Stimulated activated CD4-positive, alpha-beta T cell treated with anti-CD3 and anti-CD28 coated beads, TNF-alpha, amount 100 ng/mL, for 4 hours (primary cell): ENCODE results near the gene LIAS.
"Not testable (repeated sequence)": the region's sequence is repeated elsewhere in the genome, so short reads cannot be mapped to it uniquely, and the experiment has no call there.

ENCODE experiments used
- DNase-seq, 3 experiments: peaks; one replicate each; pipeline ENCODE4 v3.0.0-alpha.2; 2020; ENCODE audit warnings: low read depth in 3 of 3

The LIAS gene

GRCh38 chr4:39452860-39453587 is 5.8 kb upstream of the LIAS start:
- DNase-seq, result no peak

GRCh38 chr4:39453738-39454137 is 5.1 kb upstream of the LIAS start:
- no peak for DNase-seq

GRCh38 chr4:39455486-39455885 is 3.4 kb upstream of the LIAS start:
- DNase-seq, result no peak

GRCh38 chr4:39456946-39457763 is 1.7 kb upstream of the LIAS start:
- DNase-seq, result no peak

GRCh38 chr4:39458161-39458504 is 723 bp upstream of the LIAS start:
- DNase-seq, result not testable (repeated sequence)

- DNase-seq, result no peak
Measured at GRCh38 chr4:39464886-39465501, 6.1 kb downstream of the LIAS start.

- DNase-seq, result no peak
Measured at GRCh38 chr4:39466747-39467146, 7.9 kb downstream of the LIAS start.

- DNase-seq, result no peak
Measured at GRCh38 chr4:39467464-39467863, 8.6 kb downstream of the LIAS start.

GRCh38 chr4:39469429-39470077 is 10.7 kb downstream of the LIAS start:
- DNase-seq, result no peak

GRCh38 chr4:39470402-39470801 is 11.5 kb downstream of the LIAS start:
- DNase-seq, result no peak

- no peak for DNase-seq
Measured at GRCh38 chr4:39472396-39472795, 13.5 kb downstream of the LIAS start.

- no peak for DNase-seq
Measured at GRCh38 chr4:39476187-39476895, 17.5 kb downstream of the LIAS start.

- DNase-seq, result no peak
Measured at GRCh38 chr4:39480251-39480650, 21.4 kb downstream of the LIAS start.

- no peak for DNase-seq
Measured at GRCh38 chr4:39480902-39481695, 22.2 kb downstream of the LIAS start.

- no peak for DNase-seq
Measured at GRCh38 chr4:39484582-39485272, 25.9 kb downstream of the LIAS start.

GRCh38 chr4:39486221-39486804 is 27.5 kb downstream of the LIAS start:
- no peak for DNase-seq

GRCh38 chr4:39490322-39490721 is 31.5 kb downstream of the LIAS start:
- DNase-seq, result no peak

- DNase-seq, result no peak
Measured at GRCh38 chr4:39494354-39494753, 35.5 kb downstream of the LIAS start.

- DNase-seq, result no peak
Measured at GRCh38 chr4:39495446-39496213, 36.8 kb downstream of the LIAS start.
